ENCODE measurements around the gene CNTROB.
A peak's percentile ranks its signal among the peaks of the same experiment; 100 is the strongest.

The CNTROB gene

GRCh38 chr17:7987112-7987893 is 55.3 kb downstream of the CNTROB start:
- no peak for DNase-seq

- DNase-seq, result peak; percentile 23
Measured at GRCh38 chr17:7988750-7989178, 56.8 kb downstream of the CNTROB start.

- DNase-seq, result peak; percentile 23
Measured at GRCh38 chr17:7989781-7990655, 58.0 kb downstream of the CNTROB start.

- DNase-seq, result no peak
Measured at GRCh38 chr17:7992516-7992915, 60.5 kb downstream of the CNTROB start.

- no peak for DNase-seq
Measured at GRCh38 chr17:7992924-7993323, 60.9 kb downstream of the CNTROB start.

GRCh38 chr17:7993972-7994589 is 62.1 kb downstream of the CNTROB start:
- no peak for DNase-seq

- DNase-seq, result no peak
Measured at GRCh38 chr17:7995724-7996123, 63.7 kb downstream of the CNTROB start.

GRCh38 chr17:7997186-7997585 is 65.2 kb downstream of the CNTROB start:
- peak; percentile 21 for DNase-seq
